NCI-H2107 treated with DMSO at 0.1 percent for 48 hours (cell line): ENCODE data around the gene GPR150.

Source experiments
- DNase-seq: peaks from one replicate; lab custom pipeline; 2025; ENCODE audit not compliant: unreplicated experiment; lab: John Stamatoyannopoulos, UW

The GPR150 gene

DNA sequence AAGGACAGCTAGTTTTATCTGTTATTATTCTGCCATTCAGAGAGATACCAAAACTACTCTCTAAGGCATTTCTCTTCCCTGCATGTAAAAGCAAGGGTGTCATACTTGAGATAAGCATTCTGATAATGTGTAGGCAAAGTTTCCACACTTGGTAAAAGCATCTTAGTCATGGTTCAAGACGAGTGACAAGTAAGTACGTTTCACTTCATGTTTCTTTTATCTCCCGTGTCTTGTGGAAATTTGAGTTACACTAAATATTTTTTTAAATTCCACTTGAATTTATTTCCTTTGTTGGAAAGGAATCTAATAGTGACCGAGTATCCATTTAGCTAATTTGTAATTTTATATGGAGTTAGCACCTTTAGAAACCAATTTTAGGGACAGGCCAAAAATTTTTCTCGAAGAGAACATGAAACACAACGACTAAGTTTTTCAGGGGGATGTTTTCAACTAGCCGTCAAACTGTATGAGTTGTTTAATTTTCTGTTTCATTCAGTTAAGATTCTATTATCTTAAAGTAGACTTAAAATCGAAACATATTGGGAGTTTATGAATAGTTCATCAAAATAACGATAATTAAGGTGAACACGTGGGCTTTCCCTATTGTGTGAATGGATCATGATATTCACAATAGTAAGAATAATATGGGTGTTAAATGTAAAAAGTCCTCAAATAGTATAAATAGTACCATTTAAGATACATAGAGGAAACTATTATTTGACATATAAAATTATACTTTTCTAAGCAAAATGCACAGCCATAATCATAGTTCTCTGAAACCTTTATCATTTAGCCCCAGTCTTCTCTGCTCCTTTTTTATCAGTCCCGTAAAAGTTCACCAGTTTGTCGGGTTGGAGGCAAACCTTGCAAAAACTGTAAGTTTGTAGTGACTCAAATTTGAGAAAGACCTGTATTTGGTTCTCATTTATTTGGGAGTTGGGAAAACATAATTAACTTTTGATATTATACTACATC is 28.3 kb downstream of the GPR150 start:
- no peak for DNase-seq

DNA sequence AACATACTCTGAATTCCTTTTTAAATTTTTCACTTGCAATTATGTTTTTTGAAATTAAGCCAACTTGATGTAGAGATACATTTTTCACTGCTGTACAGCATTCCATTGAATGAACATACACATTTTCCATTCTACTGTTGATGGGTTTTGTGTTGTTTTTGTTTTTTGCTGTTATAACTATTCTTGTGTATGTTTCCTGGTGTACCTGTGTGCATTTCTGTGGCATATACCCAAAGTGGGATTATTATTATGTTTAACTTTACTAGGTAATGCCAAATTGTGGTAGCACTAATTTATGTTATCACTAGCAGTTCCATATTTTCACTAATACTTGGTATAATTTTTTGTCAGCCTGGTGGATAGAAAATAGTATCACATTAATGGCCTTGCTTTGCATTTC is 29.4 kb downstream of the GPR150 start:
- DNase-seq, result no peak

DNA sequence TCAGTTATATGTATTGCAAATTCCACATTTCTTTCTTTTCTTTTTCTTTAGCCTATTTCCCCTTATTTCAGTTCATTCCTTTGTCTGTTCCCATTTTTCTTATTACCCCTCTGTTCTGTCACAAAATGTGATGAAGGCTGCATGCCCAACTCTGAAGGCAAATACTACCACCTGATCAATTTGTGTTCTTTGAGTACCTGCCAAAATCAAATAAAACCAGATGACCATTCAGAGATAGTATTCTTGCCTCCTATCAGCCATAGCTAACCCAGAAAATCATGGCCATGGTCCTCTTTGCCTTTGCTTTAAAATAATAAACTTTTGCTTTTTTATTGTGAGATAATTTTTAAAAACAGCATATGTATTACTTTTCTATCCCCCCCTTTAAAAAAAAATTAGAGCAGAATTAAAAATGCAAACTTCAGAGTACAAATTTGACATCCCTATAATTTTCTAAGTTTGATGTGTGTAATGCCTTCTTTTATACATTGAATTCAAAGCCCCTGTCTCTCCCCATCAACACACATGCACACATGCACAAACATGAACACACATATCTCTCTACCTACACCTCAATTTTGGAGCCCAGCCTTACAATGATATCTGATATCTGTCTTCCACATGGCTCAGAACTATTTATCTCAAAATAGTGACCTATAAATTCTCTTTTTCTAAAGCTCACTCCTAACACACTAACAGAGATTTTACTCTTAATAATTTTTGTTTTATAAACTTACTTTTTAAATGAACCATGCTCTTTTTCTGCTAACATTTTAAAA is 30.1 kb downstream of the GPR150 start:
- DNase-seq, result no peak

DNA sequence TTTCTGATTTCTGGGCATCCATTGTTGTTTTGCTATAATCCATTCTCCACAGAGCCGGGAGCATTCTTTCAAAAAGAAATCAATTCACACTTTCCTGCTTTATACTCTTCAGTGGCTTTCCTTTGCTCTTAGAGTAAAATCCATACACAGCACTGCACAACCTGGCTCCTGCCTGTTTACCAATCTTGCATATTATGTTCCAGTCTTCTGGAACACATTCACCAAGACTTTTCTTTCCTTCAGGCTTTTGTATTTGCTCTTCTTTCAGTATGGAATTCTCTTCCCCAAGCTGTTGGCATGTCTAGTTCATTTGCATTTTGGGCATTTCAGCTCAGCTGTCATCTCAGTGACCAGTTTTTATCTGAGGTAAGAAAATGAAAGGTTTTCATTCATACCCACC is 33.0 kb downstream of the GPR150 start:
- DNase-seq, result no peak

DNA sequence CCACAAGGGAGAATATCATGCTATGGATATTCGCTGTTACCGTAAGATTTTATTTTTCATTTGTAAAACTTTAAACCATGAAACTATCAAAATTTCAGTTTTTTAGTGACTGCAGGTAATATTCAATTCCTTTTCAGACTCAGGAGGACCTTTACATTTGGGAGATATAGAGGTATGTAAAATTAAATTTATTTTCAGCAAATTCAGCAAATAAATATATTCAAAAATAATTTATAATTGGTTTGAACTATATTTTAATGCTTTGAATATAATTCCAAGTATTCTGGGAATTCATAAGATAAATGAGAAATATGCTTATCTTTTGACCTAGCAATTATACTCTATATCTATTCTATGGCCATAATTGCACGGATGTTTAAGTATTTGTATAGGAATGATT is 34.3 kb downstream of the GPR150 start:
- DNase-seq, result no peak

DNA sequence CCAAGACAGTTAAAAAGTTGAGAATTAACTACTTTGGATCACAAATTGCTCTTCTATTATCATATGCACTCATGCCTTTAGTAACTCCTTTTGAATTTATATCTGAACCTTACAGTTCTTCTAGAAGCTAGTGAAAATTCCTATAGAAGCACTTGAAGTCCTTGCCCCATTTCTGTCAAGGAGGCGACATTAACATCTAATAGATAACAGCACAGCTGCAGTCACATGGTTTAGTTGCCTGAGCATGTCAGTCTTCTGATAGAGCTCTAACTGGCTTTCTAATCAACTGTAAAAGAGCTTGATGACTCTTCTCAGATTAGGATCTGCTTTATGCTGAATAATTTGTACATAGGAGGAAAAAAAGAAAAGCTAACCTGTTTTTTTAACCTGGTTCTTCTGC is 35.7 kb downstream of the GPR150 start:
- DNase-seq, result no peak

DNA sequence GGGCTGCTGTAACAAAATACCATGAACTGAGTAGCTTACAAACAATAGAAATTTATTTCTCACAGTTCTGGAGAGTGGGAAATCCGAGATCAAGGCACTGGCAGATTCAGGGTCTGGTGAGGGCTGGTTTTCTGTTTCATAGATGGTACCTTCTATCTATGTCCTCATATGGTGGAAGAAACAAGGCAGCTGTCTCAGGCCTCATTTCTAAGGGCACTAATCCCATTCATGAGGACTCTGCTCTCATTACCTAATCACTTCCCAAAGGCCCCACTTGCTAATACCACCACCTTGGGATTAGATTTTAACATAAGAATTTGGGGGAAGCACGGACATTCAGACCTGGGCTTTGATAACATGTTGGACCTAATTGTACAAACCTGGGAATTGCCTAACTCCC is 40.2 kb downstream of the GPR150 start:
- DNase-seq, result no peak

DNA sequence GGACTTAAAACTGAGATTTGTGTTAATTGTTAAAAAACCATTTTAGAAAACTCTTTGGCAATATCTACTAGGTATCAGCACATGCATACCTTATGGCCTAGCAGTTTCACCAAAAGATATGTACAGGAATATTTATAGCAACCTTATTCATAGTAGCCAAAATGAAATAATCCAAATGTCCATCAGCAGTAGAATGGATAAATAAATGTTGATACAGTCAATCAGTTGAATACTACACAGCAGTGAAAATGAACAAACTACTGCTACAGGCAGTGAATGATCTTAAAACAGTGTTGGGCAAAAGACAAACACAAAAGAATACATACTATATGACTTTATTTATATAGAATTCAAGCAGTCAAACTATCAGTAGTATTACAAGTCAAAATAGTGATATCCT is 43.1 kb downstream of the GPR150 start:
- no peak for DNase-seq

DNA sequence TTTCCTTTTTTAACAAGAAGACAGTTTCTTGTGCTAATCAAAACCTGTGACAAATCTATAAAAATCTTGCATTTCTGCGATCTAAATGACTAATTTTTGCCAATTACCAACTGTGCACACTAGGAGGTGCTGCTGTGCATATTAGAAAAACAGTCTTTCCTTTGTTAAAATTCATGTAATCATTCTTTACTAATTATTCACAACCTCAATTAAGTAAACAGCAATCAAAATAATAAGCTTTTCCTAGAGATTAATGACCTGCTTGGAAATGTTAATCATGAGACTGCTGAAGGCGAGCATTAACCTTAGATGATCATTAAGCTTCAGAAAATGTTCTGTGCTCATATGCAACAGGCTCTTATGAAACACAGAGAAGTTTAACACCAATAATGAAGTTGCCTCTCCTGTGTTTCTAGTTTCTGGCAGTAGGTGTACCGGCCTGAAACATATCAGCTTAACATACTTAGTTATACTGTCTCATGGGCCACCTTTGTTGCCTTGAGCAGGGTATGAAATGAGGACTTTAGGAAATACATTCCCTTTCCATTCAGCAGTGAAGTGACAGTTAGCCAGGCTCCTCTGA is 44.4 kb downstream of the GPR150 start:
- DNase-seq, result no peak

DNA sequence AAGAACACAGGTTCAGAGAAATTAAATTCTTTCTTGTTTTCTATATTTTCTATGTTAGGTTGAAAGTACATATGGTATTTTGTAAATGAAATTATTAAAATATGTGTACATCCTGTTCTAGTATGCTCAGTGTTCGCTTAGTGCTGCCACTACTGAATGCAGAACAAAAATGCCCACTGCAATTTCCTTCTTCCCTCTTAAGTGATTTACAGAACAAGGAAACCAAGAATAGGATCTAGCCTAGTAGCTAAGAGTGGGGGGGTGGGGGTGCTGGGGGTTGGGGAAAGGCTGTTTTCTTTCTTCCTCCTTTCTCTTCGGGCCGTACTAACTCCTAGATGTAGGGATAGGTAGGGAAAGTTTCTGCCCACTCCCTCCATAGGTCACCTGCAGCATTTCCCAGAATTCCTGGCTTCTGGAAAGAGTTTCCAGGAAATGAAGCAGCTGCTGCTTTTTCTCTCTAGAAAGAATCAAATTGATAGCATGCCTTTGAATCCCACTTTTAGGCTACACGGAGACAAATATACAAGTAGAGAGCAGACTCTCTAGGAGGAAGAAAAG is 47.3 kb downstream of the GPR150 start:
- DNase-seq, result no peak

DNA sequence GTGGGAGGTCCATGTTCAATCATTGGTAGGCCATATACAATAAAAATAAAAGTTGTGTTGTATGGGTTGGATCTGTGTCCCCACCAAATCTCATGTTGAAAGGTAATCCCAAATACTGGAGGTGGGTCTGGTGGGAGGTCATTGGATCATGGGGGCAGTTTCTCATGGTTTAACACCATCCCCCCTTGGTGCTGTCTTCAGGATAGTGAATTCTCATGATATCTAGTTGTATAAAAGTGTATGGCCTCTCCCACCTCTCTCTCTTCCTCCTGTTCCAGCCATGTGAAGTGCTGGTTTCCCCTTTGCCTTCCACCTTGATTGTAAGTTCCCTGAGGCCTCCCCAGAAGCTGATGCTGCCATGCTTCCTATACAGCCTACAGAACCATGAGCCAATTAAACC is 47.8 kb downstream of the GPR150 start:
- no peak for DNase-seq

DNA sequence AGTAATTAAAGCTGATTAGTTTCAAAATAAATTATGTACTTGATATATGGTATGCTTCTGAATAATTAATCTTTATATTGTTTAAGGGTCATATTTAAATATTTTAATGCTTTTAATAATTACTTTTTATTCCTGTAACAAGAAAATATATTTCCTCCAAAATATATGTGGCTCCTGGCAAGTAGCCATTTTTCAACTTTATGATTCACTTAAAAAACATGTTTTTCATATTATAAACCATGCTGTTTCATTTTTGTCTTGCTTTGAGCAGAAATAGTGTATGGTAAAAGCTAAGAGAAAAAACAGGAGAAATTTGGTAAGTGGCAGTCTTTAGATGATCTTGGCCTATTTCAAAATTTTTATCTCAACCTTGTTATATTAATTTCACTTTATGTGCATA is 48.3 kb downstream of the GPR150 start:
- no peak for DNase-seq

DNA sequence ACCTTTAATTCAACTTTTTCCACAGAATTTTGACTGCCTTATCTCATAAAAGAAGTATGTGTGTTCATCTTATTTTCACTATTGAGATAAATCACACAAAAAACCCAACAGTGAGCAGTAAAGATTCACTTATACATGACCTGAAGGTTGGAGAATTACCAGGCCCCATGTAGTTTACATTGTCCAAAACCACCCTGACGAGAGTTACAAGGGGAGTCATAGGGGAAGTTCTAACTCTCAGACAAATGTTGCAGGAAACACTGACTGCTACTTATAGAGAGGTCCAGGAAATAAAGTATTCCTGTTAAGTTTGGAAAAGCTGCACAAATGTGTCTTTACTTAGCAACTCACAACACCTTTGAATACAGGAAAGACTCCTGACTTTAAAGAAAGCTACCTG is 48.8 kb downstream of the GPR150 start:
- DNase-seq, result no peak

DNA sequence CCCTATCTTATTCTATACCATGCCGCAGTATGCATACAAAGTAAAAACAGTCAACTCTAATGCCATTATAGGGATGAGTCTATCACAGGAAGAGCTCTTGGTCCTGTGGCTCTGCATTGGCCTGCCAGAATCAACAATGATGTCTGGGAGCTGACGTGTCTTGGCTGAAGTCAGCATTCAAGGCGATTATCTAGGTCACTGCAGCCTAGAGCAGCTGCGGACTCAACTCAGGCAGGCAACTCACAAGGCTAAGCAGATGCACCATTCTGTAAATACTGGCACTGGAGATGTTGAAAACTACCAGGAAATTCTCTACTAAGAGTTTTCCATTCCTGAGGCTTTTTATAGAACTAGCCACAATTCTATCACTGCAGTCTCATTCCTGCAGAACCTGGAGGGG is 49.7 kb downstream of the GPR150 start:
- no peak for DNase-seq

DNA sequence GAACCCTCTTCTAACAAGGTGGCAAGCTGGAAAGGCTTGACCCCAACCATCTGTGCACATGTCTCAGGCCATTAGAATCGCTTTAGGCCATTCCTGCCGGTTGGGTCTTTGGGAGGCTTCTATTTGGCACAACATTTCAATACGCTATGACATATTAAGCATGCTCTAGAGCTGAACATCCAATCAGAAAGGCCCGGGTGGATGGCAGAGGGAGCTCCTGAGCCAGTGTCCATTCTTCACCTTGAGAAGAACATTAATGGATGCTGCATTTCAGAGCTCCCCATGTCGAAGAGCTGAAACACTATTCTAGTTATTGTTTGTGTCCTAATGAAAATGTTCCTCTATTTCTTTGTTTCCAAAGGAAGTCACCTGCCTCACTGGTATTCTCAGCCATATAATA is 50.1 kb downstream of the GPR150 start:
- no peak for DNase-seq

DNA sequence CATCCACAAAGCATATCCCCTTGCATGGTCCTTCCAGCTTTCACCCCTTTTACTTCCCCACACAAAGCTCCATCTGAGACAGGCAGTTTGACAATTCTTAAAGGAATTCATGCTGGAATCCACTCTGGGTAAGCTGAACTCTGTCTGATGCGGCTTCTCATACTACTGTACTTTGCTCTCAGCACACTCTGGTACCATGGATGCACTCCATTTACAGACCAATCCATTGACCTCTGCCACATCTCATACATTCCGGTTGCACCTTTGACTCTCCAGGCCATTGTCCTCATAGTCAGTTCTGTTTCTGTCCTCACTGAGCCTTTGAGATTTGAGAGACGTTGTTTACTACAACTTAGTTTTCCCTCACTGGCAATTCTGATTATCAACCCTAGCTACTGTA is 50.7 kb downstream of the GPR150 start:
- no peak for DNase-seq
